ENCODE results near the gene ITPK1.

ITPK1 gene

DNA sequence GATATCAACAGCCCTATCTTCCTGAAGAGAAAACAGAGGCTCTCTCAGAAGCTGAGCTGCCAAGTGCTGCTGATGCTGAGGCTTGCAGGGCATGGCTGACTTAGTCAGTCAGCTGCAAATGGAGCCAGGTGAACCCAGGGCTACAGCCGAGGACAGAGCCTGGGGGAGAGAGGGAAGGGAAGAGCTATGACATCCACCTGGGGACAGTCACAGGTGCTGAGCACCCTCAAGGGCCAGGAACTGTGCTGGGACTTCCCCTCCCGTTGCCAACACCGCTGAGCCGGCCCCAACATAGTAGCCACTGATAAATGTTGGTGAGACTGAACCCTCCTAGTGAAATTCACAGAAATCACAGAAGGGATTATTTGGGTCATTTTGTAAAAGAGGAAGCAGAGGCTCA is 199.5 kb downstream of the ITPK1 start:
- no peak for DNase-seq

GRCh38 chr14:92914087-92914656 is 201.6 kb downstream of the ITPK1 start:
- DNase-seq, result no peak

DNA sequence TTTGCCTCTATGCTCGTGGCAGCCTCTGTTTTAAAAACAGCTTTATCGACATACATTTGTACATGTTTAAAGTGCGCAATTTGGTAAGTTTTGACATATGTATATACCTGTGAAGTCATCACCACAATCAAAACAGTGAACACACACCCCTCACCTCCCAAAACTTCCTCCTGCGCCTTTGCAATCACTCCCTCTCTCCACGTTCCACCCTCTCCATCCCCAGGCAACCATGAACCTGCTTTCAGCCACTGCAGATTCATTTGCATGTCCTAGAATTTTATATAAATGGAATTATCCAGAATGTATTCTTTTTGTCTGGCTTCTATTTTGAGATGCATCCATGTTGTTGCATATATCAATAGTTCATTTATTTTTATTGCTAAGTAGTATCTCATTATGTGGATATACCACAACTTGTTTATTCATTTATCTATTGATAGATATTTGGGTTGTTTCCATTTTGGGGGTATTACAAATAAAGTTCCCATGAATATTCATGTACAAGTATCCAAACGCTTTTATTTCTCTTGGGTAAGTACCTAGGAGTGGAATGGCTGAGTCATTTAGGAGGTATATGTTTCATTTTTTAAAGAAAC is 208.3 kb downstream of the ITPK1 start:
- DNase-seq, result no peak

DNA sequence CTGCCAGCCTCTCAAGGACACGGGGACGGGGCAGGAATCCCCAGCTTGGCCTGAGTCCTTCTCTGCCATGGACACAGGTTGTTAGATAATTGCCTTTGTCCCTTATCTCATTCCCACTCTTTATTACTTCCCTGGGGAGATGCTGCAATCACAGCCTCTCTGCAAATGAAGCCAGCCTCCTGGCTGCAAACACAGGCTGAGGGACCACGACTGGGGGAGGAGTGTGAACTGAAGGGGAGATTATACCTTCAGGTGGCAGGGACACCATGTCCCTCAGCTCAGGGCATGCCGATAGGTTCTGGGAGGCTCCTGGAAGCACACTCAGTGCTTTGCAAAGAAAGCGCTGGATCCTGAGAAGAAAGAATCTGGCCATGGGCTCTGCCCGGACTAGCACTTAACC is 208.9 kb downstream of the ITPK1 start:
- DNase-seq, result no peak

GRCh38 chr14:92906420-92906819 is 209.3 kb downstream of the ITPK1 start:
- no peak for DNase-seq

DNA sequence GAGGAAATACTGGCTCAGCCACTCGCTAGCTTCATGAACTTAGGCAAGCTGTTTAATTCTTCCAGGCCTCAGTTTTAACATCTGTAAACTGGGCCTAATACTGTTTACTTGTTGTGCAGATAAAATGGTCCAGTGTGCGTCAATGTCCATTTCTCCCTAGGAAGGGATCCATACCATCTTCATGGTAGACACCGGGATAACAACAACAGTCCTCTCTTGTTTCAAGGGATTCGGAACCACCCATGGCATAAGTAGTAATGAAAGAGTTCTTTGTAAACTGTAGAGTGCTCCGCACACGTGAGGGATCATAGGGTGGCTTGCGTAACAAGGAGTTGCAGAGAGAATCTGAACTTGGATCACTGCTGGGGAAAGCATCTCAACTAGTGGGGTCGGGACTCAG is 210.1 kb downstream of the ITPK1 start:
- DNase-seq, result no peak

- no peak for DNase-seq
These were observed 212.4 kb downstream of the ITPK1 start for GRCh38 chr14:92903359-92903758.

- DNase-seq, result no peak
These were observed 213.0 kb downstream of the ITPK1 start for GRCh38 chr14:92902726-92903125.

- DNase-seq, result no peak
These were observed 213.5 kb downstream of the ITPK1 start for GRCh38 chr14:92902191-92902590.

- DNase-seq, result no peak
These were observed 215.1 kb downstream of the ITPK1 start for GRCh38 chr14:92900660-92901059.

GRCh38 chr14:92898566-92899131 is 217.1 kb downstream of the ITPK1 start:
- no peak for DNase-seq

DNA sequence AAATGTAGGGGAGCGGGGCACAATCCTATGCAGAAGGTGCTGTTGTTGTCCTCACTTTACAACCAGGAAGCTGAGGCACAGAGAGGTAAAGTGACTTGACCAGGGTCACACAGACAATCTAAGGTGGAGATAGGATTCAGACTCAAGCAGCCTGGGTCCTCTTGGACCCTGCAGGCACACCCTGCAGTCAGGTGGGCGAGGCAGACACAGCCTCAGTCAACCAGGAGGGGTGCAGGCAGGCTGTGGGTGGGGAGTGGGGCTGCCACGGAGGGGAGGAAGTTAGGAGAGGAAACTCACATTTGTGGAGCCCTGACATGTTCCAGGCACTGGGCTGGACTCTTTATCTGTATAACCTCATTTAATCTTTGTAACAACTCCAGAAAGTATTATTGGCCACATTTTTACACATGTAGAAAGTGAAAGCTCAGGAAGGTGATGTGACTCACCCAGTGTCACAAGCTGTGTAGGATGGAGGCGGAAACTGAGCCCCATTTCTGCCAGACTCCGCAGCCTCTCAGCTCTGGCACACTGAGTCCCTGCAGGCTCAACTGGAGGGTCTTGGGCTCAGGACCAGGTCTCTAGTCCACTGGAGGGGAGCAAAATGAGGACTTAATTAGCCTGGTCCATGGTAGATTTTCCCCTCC is 217.7 kb downstream of the ITPK1 start:
- no peak for DNase-seq

DNA sequence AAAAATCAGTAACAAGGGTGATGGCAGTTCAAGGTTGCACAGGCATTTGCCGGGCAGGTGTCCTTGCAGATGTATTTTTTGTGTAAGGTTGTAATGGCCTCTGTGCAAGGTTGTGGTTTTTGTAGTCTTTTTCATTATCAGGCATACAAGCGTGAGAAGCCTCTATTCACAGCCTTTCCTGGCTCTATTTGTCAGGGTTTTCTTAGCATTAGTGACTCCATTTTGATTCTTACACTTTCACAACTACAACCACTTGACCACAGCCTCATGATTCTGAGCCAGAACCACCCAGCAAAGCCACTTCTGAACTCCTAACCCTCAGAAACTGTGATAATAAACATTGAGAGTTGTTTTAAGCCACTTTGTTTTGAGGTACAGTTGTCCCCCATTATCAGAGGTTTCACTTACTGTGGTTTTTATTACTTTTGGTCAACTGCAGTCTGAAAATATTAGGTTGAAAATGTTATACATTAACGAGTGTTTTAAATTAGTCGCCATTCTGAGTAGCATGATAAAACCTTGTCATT is 220.3 kb downstream of the ITPK1 start:
- DNase-seq, result no peak

- DNase-seq, result no peak
These were observed 223.1 kb downstream of the ITPK1 start for GRCh38 chr14:92892589-92892988.

DNA sequence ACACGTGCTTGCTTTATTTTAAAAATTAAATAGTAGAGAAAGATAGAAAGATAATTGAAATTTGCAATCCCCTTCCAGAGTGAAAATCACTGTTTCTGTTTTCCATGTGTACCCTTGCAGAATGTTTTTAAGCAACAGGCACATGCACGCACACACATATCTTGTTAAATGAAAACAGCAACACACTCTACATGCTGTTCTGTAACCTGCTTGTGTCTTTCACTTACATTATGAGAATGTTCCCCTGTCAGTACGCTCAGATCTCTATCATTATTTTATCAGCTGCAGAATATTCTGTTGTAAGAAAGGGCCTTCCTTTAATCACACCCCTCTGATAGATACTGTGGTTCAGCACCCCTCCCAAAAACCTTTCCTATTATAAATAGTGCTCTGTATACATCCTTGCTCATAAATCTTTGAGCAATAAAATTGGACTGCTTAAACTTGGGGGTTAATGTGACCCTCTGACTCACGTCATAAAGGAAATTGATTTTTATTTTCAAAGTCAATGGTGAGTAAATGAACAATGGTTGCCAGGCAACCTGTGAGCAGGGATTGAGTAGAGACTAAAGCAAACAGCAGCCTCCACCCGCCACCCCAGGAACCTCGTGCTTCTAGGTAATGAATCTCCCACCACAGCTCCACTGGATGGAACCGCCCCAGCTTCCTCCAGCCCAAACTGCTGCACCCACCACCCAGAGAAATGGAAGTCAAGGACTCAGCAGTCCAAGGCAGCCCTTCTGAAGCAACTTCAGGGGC is 224.7 kb downstream of the ITPK1 start:
- DNase-seq, result no peak

GRCh38 chr14:92888896-92889295 is 226.8 kb downstream of the ITPK1 start:
- DNase-seq, result no peak

GRCh38 chr14:92887157-92887556 is 228.6 kb downstream of the ITPK1 start:
- DNase-seq, result no peak
